NOMO-1 treated with dmso at 0.1 percent for 144 hours (cell line): ENCODE measurements around the gene VEPH1.

Experiments used
- DNase-seq: peaks from one replicate; lab custom pipeline; 2025; ENCODE audit not compliant: unreplicated experiment; lab: John Stamatoyannopoulos, UW

The VEPH1 gene

DNA sequence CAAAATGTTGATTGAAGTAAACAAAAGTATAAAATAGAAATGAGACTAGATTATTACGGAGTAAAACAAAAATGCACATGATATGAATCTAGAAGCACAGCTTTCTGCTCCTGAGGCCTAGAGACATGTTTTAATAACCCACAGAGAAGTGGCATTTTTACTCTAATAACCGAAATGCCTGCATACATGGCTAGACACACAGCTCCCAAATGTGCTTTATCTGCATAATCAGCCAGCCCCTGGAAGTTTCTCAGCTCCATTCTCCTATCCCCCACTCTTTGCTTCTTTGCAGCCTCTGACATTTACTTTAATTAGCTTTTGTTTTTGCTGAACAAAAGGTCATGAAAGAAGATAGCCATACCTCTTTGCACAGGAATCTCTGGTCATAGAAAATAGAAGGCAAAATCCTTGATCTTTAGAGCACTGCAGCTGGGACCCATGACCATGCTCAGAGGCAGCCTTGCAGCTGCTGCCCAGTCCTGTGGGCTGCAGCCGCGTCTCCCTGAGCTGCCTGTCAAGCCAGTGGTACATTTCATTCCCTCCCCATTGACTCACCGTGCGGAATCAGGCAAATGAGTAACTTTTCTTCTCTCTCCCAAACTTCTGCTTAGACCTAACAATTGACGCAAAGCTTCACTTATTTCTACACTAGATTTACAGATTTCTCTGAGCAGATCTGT lies at the start of gene VEPH1:
Gene VEPH1 (minus strand): TSS at position 501 of the 680 bp plus-strand sequence. CDS start 8,067 bp downstream, outside the sequence.
- no peak for DNase-seq

- no peak for DNase-seq
Measured at GRCh38 chr3:157551961-157552360, 48.7 kb upstream of the VEPH1 start.

- no peak for DNase-seq
Measured at GRCh38 chr3:157549498-157549897, 46.3 kb upstream of the VEPH1 start.

DNA sequence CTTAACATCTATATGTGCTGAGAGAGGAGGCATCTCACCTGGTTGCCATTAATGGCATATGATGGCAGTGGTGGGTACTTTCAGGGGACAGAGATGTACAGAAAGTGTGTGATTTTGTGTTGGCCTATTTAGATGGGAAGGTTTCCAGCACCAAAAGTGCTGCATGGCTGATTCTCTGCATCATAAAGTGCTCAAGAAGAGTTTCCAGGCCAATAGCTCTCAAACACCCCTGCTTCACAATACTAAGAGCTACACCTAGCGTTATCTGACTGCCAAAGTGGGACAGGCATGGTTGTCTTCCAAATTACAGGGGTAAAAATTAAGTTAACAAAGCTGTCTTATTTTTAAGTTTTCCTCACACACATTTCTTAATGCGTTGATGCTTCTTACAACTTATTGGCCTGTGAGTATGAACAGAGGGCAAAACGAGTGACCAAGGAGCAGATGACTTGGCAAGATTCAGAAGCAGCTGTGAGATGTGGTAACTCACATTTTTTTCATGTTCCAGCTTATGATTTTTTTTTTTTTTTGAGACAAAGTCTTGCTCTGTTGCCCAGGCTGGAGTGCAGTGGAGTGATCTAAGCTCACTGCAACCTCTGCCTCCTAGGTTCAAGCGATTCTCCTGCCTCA lies 41.4 kb upstream of the VEPH1 start:
- DNase-seq: no peak

DNA sequence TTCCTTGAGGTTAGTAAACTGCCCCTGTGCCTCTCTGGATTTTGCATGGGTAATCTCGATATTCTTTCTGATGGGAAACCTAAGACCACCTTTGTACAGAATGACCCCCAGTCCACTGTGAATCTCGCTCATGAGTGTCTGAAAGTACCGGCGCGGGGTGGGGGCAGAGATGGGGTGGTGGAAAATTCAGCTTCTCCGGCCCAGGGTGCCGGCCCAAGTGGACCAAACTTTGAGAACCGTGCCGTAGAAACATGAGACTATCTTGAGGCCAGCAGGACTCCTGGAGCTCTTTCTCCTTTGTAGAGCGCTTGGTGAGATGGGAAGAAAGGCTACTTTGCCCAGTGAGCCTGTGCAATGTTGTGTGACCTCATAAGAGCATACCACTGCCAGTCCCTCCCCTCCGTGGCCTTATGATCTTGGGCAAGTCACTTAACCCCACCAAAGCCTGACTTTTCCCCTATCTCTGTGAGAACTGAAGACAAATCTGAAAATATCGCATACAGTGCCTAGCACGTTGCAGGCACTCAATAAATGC lies 40.4 kb upstream of the VEPH1 start:
- no peak for DNase-seq

- no peak for DNase-seq
Measured at GRCh38 chr3:157542711-157543500, 39.7 kb upstream of the VEPH1 start.

DNA sequence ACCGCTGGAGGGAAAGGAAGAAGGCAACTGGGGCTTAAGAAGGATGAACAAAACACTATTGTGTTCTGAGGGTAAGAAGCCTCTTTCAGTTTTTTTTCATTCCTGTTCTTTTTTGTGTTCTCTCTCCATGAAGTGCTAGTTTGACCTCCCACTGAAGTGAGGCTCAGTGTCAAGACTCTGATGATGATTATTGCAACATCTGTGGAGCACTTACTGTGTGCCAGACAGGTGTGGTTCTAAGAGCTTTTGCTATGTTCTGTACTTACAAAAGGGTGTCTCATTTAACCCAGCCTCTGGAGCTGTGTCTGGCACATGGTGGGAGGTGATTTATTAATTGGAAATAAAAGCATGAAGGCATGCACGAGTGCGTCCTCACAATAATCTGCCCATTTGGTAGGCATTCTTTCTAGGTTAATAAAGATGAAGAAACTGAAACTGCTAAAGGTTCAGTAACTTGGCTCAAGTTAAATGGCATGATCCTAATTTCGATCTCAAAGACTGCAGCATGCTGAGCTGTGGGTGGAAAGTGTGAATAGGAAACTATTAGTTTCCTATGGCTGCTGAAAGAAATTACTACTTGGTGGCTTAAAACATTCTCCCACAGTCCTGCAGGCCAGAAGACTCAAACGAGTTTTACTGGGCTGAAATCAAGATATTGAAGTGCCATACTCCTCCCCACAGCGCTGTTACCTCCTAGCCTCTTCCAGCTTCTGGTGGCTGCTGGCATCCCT lies 38.5 kb upstream of the VEPH1 start:
- DNase-seq: no peak

DNA sequence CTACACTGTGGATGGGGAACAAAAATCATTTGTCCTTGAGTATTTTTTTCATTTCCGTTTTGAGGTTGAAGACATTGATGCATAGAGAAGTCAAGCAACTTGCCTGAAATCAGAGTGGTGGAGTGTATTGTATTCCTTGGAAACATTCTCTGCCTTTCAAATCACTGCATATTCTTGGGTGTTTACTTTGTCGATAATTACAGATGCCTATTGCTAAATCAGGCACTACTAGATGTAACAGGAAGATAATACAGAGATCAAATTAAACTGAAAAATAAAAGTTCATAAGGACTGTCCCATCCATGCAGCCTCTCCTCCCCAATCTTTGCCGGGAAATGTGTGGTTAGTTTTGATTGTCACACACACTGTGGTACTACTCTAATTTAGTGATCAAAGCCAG lies 37.4 kb upstream of the VEPH1 start:
- no peak for DNase-seq

GRCh38 chr3:157535667-157536066 lies 32.5 kb upstream of the VEPH1 start:
- no peak for DNase-seq

GRCh38 chr3:157534725-157535161 lies 31.5 kb upstream of the VEPH1 start:
- no peak for DNase-seq

DNA sequence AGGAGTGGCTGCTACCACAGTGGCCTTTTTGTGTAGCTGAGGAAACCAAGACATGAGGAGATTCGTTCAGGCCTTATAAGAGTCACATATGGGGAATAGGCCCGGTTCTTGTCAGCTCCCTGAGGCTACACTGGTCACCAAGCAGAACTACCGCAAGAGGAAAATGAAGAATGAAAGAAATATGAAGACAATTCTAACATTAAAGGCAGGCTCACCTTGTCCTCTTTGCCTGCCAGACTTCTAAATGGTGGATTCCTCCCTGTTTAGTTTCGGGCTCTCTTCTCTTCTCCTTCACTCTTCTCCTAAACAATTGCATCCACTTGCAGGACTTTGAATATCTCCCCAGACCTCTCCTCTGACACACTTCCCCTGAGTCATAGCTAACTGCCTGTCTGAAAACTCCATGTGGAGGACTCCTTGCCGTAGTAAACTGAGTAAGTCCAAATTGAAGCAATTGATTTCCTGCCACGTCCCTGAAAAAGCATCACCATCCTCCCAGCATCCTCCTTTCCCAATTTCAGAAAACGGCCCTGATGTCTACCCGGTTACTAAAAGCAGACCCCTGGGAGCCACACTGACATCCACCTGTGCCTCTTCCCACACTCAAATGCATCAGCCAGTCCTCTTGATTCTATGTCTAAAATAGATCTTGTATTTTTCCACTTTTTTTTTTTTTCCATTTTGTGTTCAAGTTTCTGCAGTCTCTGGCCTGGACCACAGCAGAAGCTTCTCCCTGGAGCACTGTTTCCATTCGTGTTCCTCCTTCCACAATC lies 30.3 kb upstream of the VEPH1 start:
- DNase-seq: no peak

- DNase-seq: peak; percentile 80
Measured at GRCh38 chr3:157532529-157533297, 29.5 kb upstream of the VEPH1 start.

DNA sequence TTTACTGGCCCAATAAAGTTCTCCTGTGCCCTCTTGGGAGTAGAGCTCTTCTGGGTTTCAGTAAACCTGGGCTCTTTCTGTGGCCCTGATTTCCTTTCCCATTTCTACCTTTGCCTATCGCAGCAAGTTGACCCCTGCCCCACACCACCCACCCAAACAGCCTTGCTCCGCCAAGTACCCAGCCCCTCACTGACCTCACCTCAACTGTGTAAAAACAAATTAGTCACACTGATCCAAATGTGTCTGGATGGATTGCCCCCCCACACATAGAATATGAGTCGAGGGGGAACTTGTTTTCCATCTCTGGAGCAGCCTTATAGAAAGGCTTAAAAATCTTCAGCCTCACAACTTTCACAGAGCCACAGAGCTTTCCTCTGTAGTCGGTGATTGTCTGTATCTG lies 28.6 kb upstream of the VEPH1 start:
- DNase-seq: no peak

DNA sequence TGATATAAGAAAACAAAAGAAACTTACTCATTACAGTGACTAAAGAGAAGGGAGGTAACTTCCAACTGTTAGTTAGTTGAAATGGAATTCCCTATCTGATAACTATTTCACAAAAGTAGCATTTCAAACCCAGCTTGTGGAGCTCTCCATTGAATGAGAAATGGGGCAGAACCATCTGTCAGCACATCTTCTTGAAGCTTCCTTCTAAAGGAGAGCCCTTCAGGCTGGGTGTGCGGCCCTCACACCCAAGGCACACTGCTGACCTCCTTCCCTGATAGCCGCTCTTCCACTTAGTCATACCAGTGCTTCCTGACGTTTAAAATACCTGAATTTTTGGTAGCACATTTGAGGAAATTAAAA lies 28.1 kb upstream of the VEPH1 start:
- DNase-seq: no peak

DNA sequence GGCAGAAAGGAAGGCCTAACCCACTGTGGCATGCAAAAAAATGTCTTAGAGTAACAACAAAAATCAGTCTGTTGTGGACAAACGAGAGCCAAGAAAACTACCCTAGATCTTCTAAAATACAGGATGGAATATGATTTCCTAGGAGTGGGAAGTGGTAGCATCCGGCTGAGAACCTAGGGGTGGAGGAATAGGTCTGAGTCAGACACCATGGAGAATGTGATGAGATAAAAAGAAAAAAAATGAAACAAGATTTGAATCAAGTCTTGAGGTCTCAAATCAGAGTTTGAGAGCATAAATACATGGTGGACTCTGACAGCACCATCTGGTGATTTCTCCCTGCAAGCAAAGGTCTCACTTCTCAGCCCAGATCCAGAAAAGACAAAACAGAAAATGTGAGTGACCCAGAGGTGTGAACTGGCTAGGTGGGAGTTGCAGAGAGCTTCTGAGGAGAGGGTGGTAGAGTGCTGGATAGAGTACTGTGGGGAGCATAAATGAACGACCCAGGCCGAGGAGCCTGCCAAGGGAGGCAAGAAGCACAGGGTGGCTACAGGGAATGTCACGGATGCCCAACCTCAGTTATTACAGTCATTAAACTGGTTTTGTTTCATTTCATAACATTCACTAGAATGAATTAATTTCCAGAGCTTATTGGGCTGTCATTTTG lies 27.6 kb upstream of the VEPH1 start:
- DNase-seq: no peak

DNA sequence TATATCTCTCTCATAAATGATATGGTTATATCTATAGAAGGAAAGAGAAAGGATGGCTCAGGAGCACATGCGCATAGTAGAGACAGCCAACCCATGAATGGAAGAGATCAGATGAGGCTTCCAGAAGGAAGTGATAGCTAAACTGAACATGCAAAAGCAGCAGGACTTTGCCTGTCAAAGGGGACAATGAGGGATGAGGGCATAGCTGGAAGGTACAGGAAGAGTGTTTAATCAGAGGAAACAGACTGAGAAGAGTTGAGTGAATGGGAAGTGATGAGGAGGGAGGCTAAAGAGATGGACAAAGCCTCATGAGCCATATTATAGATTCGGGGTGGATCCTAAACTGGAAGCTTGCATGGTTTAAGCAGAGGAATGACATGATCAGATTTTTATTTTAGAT lies 26.5 kb upstream of the VEPH1 start:
- DNase-seq: no peak

DNA sequence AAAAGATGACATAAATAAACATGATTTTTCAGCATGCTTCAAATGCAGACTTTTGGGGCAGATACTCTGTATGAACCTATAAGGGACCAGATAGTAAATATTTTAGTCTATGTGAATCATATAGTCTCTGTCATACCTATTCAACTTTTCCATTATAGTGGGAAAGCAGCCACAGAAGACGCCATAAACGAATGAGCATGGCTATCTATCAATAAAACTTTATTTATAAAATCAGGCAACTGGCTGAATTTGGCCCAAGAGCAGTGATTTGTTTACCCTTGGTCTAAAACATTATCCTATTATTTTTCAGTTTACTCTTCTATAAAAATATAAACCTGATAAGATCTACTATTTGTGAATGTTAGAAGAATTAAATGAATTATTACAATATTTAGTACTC lies 25.9 kb upstream of the VEPH1 start:
- no peak for DNase-seq

DNA sequence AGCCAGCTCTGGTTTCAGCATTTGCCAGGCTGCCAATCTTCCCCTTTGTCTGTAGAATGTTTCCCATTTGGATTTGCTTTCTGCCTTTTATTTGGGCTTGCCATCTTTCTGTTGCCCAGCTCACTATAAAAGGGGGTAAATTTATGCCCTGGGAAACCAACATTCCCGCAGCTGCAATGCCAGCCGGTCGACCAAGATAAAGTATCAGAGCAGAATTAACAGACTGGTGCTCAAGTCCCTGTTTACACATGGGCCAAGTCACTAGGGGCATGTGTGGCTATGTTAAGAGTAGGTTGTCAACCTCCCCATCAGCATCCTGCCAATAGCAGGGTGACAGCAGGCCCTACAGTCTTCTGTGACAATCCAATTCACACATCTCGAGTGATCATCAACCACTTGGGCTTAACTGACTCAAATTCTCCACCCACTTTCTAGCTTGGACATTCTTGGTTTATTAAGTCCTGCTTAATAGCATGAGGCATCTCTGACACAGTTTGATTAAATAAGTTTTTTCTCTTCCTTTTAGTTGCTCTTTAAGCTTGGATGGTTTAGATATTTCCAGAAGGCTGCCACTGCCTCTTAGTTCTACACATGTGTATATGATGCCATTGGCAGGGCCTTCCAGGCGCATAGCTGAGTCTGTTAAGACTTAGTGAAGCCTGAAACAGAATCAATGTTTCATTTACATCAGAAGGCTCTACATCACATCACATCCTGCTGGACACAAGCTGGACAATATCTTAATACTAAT lies 24.1 kb upstream of the VEPH1 start:
- DNase-seq: no peak
